Subcutaneous adipose tissue (tissue), 4 donors: Measurements from ENCODE around the gene PDE7B. TPM values are rescaled to one million over a fixed set of nuclear protein-coding genes. Genes with fewer than 3 reads are reported as not detected.

Experiments used
- total RNA-seq, 4 donors: library from RNA; depleted of rRNA; stranded (reverse); fragments of >200 nt; gene quantifications; one replicate each; pipeline ENCODE4 v1.1.0, GENCODE V29; 2016
- TF ChIP-seq, protein P1 (sequence below): fragments of 450-650 bp; IDR thresholded peaks from one replicate; pipeline ENCODE4 v1.5.1; 2016; ENCODE audit warnings: low read depth, mild to moderate bottlenecking, control low read depth, antibody characterized with exemption, moderate library complexity

Gene PDE7B
- total RNA-seq, 4 donors from 2014 or later: 4.1 to 12.6 (median 9.5) TPM

DNA sequence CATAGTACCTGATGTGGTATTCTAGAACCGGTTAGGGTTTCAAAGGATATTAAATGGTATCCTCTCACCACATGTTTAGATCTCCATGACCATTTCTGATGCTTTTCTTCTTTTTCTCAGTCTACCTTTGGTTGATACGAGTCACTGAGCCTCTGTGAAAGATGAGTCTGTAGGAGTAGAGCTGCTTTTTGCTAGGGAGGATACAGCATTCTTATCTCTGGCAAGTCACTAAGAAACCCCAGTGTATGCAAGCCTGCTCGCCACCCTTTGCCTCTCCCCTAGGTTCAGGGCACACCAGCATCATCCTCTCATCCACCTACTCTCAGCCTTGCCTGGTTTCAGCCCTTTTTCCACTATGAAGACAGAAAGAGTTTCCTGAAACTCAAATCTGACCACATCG, 308.7 kb downstream of the PDE7B start:
- TF ChIP-seq, protein P1, sequence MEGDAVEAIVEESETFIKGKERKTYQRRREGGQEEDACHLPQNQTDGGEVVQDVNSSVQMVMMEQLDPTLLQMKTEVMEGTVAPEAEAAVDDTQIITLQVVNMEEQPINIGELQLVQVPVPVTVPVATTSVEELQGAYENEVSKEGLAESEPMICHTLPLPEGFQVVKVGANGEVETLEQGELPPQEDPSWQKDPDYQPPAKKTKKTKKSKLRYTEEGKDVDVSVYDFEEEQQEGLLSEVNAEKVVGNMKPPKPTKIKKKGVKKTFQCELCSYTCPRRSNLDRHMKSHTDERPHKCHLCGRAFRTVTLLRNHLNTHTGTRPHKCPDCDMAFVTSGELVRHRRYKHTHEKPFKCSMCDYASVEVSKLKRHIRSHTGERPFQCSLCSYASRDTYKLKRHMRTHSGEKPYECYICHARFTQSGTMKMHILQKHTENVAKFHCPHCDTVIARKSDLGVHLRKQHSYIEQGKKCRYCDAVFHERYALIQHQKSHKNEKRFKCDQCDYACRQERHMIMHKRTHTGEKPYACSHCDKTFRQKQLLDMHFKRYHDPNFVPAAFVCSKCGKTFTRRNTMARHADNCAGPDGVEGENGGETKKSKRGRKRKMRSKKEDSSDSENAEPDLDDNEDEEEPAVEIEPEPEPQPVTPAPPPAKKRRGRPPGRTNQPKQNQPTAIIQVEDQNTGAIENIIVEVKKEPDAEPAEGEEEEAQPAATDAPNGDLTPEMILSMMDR: no peak

- TF ChIP-seq, protein P1: no peak
Measured at GRCh38 chr6:136161950-136162349, 310.4 kb downstream of the PDE7B start.

- TF ChIP-seq, protein P1: no peak
Measured at GRCh38 chr6:136163260-136163659, 311.8 kb downstream of the PDE7B start.

DNA sequence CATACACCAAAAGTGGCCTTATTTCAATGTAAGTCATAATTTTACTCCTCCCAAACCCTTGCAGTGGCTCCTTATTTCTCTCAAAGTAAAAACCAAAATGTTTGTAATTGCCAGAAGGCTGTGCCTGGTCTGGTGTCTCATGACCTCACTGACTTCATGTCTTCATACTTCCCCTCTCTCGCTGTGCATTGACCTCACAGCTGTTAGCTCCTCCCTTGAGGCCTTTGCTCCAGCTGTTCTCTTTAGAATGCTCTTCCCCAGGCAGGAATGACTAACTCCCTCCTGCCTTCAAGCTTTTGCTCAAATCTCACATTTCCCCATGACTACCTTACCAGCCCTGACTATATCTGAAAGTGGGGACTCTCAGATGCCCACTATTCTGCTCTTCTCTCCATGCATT, 315.3 kb downstream of the PDE7B start:
- TF ChIP-seq, protein P1: no peak

GRCh38 chr6:136169394-136170148, 318.1 kb downstream of the PDE7B start:
- TF ChIP-seq, protein P1: no peak

GRCh38 chr6:136171231-136171630, 319.7 kb downstream of the PDE7B start:
- TF ChIP-seq, protein P1: no peak

GRCh38 chr6:136173519-136174507, 322.3 kb downstream of the PDE7B start:
- TF ChIP-seq, protein P1: no peak
